GM19193 (cell line): ENCODE results near the gene TRIM9.

Source experiments
- POLR2A ChIP-seq: IDR thresholded peaks from 4 replicates; pipeline ENCODE4 v1.6.1; 2011; ENCODE audit not compliant: insufficient read depth, insufficient read length; ENCODE audit errors: extremely low read depth

Gene TRIM9

DNA sequence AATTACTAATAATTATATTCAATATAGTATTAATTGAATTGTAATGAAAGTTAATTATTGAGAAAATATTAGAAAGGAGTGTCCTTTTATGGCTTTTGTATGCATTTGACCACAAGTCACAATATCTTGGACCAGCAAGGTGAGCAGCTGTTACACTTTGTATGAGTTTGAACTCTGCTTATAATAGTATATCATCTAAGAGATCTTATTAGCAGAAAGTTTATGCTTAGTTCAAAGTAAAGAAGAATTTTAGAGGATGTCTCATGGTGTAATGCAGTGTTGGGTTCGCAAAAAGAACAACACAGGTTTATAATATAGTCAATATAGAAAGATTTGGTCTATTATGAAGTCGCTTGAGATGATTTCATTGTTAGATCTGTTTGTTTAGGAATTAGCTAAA, 2.0 kb upstream of the TRIM9 start:
- TF ChIP-seq POLR2A: no peak

DNA sequence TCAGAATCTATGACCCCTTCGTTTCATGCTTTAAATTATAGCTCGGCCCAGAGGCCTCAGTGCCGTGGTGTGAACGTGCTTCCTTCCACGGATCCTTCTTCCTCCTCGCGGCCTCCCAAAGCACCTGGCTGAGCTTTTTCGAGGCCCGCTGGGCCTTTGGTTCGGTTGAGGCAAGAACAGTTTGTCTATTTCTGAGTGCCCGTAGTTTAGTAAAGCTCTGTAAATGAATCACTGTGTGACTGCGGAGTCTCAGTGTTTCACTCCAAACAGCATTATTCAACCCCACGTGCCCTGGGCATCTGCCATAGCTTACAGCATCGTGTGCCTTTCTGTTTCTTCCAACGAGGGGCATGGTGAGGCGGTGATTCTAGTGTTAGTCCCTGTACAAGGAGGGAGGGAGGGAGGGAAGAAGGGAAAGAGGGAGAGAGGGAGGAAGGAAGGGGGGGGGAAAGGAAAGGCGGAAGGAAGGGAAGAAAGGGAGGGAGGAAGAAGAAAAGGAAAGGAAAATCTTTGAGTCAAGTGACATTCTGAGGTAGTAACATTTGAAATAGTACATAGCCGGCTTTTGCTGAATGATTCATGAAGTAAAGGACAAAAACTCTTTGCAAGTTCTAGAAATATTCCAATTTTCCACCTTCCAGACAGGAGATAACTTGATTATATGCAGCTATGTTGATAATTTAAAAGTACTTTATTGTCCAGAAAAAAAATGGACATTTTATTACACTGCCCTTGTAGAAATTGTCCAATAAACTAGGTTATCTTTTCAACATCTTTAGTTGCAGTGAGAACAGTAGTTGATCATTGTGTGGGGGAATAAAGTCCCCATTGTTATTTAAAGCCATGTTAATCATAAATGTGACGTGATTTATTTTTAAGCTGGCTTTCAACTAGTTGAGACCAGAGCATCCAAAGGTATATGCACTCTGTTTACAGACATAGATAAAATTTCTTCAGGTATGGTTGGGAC, 1.2 kb upstream of the TRIM9 start:
- TF ChIP-seq POLR2A: no peak

DNA sequence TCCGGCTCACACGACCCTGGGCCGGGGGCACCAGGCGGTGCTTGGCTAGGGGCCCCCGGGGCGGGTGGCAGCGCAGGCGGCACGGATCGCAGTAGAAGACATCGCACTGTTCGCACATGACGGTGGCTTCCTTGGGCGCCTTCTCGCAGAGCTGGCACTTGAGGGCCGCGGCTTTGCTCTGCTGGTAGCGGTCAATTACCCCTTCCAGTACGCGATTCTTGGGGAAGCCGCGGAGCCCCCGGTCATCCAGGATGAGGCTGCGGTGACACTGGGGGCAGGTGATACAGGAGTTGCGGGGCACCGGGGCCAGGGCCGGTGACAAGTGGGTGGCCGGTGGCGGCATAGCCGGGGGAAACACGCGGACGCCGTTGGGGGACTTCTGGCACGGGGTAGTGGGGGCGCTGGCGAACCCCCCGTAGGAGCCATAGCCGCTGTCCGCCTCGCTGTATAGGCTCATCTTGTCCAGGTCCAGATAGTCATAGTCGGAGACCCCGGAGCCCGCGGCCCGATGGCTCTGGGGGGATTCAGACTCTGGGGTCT, 553 bp downstream of the TRIM9 start:
- TF ChIP-seq POLR2A: no peak

DNA sequence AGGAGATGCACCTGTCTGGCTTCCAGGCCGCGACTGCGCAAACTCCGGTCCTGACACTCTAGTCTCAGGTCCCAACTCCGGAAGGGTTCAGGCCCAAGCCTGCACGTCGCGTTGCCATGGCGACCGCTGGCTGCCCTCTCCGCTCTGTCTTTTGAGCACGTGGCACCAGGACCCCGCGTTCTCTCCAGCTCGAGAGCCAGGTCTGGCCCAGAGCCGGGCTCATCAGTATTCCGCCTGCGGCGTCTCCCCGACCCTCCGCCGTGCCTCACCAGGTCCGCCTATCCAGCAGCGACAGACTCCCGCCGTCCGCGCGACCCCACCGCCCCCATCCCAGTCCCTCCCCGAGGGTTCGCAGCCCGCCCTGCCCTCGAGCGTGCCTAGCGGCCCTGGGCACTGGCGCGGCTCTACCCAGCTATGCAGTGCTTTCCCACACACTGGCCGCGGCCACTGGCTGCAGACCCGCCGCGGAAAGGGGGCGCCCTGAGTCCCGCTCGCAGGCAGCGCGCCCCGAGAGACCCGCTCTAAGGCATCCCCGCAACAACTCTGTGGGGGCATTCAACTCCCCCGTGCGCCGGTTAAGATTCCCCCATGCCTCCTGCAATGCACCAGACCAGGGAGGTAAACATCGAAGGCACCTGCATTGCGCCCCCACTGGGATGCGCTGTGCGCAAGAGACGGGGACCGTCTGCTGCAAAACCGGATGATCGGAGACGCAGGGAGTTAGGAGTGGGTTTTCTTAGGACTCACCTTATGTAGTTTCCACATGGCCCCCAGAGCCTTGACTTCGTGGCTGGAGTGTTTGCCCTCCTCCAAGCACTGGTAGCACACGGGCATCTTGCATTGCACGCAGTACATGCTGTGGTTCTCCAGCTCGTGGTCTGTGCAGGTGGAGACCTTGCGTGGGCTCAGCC, 1.3 kb downstream of the TRIM9 start:
- no peak for TF ChIP-seq POLR2A

DNA sequence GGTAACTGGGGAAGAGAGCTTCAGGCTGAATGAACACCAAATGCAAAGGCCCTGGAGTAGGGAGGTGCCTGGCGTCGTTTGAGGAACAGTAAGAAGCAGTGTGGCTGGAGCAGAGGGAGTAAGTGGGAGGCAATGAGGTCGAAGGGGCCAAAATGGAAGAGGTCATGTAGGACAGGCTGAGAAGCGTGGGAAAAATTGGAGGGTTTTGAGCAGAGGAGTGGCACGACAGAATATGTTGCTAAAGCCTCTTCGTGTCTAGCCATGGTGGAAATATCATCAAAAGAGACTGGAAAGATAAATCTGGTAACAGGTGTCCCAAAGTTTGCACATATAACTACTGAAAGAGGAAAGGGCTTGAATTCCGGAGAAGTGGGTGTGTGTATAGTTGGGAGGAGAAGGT, 1.9 kb downstream of the TRIM9 start:
- TF ChIP-seq POLR2A: no peak

DNA sequence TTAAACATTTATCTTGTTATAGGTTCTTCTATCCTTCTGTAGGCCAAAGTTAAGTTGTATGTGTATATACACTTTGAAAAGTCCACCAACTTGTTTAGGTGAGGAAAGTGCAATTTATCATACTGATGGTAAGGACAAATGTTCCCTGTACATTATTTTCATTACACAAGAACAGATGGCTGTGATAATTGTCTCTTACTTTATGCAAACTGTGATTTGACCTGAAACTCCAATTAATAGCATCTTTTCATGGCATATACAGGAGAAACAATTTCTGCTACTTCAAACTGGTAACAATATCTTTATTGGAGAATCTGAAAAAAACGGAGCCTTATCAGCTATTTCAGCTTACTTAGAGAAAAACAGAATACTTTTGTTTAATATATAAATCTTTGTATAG, 5.6 kb downstream of the TRIM9 start:
- TF ChIP-seq POLR2A: no peak

DNA sequence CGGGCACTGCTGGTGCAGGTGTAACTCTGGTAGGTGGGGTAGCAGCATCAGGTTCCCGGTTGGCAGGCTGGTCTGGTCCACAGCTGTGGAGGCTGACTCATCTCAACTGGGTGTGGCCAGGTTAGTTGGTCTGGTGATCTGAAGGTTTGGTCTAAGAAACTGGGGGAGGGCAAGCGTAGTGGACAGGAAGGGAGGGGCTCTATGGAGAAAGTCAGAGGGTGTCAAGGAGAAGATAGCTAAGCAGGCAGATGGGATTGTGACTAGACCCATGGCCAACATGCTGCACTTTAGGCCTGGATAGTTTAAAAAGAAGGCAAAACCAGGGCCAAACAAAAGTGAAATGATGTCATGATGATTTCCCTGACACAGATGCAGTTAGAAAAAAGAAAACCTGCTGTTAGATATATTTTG, 7.9 kb downstream of the TRIM9 start:
- TF ChIP-seq POLR2A: no peak

DNA sequence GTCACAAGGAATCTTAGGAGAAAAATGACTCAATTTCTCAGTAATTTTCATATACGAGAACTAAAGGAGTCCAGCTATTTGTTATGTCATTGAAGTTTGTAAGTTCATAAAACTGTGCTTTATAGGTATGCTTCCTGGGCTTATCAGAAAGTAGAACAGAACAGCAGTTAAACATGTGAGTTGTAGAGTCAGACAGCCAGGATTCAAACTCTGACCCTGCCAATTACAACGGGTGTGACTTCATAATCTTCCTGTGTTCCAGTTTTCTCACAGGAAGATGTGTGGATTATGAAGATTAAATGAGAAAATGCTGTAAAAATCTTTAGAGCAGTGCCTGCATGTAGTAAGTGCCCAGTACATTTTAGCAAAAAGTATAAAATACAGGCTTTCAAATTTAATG, 8.9 kb downstream of the TRIM9 start:
- TF ChIP-seq POLR2A: no peak

DNA sequence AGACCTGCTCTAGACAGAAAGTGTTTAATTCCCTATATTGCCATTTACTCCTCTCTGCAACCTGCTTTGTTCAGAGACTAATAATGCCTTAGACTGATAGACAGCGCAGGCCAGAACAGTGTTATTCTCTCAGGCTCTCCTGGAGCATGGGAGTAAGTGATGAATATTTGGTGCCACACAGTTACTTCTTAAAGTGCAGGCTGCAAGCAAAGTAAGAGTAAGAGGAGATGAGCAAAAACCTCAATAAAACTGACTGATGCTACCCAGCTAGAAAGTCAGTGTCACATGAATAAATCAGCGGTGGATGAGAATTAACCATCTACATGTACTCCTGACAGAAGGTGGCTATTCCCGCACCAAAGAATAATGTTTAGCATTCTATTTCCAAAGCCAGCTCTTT, 9.9 kb downstream of the TRIM9 start:
- TF ChIP-seq POLR2A: no peak

DNA sequence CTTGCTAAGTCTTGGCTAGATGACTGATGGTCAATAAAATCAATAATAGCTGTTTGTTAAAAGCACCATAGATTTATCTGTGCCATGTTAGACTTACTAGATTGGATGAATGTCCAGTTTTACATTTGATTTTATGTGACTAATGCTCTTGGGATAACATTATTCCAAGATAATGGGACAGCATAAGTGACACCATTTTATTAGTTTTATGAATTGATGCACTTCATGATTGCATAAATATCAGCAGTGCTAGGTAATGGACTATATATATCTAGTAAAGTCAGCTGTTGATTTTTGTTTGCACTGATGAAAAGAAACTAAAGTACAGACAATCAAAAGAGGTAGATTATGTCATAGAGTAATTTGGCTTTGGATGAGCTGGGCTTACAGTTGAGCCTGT, 10.4 kb downstream of the TRIM9 start:
- no peak for TF ChIP-seq POLR2A

DNA sequence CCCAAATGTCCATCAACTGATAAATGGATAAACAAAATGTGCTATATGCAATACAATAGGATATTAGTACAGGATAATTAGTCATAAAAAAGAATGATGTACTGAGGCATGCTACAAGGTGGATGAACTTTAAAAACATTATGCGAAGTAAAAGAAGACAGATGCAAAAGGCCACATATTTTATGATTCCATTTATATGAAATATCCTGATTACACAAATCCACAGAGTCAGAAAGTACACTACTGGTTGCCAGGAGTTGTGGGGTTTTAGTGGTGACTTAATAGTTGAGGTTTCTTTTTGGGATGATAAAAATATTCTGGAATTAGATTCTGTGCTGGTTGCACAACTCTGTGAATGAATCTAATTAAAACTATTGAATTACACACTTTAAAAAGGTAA, 12.6 kb downstream of the TRIM9 start:
- no peak for TF ChIP-seq POLR2A

DNA sequence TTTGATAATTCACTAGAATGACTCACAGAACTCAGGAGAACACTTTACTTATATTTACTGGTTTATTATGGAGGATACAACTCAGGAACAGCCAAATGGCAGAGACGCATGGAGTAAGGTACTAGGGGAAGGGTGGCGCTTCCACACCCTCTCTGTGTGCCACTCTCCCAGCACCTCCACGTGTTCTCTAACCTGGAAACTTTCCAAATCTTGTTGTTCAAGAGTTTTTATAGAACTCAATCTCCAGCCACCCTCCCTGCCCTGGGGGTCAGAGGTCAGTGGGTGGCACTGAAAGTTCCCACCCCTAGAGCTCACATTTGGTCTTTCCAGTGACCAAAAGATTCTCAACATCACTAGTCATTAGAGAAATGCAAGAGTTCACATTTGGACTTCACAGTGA, 13.2 kb downstream of the TRIM9 start:
- no peak for TF ChIP-seq POLR2A

DNA sequence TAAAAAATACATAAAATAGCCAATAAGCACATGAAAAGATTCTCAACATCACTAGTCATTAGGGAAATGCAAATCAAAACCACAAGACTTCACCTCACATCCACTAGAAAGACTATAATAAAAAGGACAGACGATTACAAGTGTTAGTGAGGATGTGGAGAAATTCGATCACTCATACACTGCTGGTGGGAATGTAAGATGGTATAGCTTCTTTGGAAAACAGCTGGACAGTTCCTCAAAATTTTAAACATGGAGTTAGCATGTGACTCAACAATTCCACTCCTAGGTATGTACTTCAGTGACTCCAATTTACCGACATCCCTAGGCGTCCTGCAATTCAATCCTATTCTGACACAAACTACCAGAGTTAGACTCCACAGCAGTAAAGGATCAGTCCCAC, 13.7 kb downstream of the TRIM9 start:
- no peak for TF ChIP-seq POLR2A

DNA sequence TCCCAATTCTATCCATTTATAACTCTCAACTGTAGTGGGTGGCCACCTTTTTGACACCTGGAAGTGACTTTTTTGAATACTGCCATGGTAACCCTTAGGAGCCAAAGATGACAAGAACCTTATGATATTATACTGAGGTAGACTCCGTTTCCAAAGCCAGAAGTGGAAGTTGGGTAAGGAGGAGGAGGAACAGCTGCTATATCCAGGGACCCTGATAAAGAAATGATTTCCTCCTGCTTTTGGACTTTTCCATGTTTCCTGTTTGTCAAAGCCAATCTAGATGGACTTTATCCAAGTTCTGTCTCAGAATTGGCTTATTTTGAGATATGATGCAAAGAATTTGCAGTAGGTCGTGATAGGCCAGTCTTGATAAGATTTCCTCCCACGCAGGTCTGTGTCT, 14.3 kb downstream of the TRIM9 start:
- no peak for TF ChIP-seq POLR2A

DNA sequence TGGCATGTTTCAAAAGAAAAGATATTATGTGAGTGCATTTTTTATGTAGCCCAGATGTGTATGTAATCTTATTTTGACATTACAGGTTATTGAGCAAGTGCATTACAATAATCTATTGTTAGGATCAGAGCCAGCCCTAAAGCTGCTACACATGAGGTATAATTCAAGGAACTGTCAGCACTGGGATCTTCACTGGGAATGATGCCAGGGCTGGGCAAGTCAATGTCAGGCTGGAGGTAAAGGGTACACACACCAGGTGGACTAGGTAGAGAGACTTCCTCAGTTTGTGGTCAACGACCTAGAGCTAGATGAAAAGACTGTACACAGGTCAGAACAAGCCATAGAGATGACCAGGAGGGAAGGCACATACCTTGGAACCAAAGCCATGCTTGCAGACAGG, 15.4 kb downstream of the TRIM9 start:
- TF ChIP-seq POLR2A: no peak
